C1 segment of cervical spinal cord (tissue), 14 donors: Measurements from ENCODE around the gene C6orf89.
"Not testable (repeated sequence)": the region's sequence is repeated elsewhere in the genome, so short reads cannot be mapped to it uniquely, and the experiment has no call there.

Experiments
- DNase-seq, 14 donors: peaks; one replicate each; lab custom pipeline; 2025; lab: John Stamatoyannopoulos, UW

Gene C6orf89

GRCh38 chr6:36924131-36924530 lies 38.4 kb downstream of the C6orf89 start:
- no peak for DNase-seq

- DNase-seq: no peak
Measured at GRCh38 chr6:36924778-36925374, 39.1 kb downstream of the C6orf89 start.

GRCh38 chr6:36925809-36926208 lies 40.1 kb downstream of the C6orf89 start:
- DNase-seq: no peak

DNA sequence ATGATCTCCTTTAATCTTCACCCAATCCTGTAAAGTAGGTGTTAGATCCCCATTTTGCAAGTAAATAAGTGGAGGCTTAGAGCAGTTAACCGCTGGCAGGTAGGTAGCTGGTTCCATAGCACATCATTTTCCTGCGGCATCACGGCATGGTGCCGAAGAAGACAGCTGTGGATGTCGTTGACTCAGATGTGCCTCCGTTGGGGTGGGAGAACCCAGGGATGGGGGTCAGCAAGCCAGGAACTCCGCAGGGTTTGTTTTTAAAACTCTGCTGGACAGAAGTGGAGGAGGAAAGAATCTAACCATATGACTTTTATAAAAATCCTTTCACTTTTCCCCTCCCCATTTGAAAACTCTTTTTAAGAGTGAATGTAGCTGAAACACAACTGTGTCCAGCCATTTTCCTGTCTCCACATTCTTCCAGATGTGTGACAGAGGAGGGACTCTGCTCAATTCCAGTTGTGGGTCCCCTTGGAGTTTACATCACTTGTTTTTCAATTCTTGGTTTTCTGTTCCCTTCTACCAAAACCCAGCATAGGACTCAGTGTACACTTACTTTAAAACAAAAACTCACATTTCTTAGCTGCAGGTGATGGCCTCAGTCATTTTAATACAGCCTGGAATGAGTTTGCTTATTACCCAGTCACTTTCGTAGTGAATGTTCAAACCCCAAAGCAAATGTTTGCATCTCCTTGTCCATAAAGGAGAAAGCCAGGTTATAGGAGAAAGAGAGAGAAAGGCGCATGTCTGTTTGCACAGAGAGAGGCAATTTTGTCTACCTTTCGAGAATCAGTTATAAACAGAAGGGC lies 41.2 kb downstream of the C6orf89 start:
- DNase-seq: no peak

GRCh38 chr6:36927691-36928546 lies 42.2 kb downstream of the C6orf89 start:
- DNase-seq: peak in 1 of 14 donors; percentile 30

DNA sequence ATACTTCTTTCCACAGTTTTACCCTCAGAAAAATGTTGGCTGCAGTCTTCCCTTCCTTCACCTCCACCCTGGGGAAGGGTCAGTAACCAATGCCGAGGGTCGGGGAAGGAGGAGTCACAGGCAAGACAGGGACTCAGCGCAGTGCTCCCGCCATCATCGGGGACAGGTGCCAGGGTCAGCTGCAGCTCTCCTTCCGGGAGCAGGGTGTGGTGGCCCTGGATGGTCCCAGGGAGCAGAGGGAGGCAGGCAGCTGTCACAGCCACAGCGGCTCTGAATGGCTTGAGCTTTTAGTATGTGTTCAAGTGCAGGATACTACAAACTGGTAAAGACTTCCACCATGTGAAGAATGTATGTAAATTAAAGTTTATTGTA lies 42.8 kb downstream of the C6orf89 start:
- no peak for DNase-seq

DNA sequence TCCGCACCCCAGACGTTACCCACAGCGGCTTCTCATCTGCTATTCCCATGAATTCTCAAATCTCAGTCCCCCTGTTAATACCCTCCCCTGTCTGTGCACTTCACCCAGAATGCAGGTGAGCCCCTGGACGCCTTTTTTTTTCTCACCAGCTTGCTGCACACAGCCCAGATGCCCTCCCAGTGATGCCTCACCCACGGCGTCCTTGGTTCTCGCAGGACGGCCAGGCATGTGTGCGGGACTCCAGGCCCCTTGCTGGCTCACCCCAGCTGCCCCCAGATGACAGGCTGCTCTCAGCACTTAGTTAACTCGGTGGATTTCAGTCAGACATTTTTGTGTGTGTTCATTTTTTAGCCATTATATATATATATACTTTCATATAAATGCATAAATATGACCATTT lies 43.4 kb downstream of the C6orf89 start:
- no peak for DNase-seq

- DNase-seq: no peak
Measured at GRCh38 chr6:36929607-36930006, 43.9 kb downstream of the C6orf89 start.

DNA sequence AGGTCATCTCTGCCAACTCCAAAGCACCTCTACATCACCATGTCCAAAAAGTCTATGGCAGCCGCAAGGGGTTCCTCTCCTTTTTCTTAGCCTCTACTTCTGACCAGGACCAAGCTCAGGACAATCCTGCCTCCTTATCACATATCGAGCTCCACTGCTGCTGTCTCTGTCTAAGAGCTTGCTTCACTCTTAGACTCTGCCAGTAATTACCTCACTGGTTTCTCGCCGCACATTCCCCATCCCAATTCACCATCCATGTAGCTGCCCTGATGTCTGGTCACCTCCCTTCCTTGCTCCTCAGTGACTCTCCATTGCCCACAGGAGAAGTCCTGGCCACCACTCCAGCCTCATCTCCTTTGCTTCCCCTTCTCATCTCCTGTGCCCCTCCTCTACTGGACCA lies 44.7 kb downstream of the C6orf89 start:
- no peak for DNase-seq

DNA sequence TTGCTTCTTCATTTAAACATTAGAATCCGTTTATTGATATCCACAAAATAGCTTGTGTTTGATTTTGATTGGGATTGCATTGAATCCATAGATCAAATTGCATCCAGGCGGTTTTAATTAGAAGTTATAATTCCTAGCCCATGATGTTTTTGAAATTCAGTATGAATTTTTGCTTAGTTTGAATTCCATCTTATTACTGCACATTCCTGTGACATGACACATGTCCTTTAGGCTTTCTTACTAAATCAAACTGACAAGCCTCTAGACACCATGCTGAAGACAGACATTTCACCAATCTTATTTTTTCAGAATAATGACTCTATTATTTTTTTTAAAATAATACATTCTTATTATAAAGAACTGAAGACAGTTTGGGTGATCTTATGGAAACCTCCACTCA lies 47.4 kb downstream of the C6orf89 start:
- no peak for DNase-seq

- DNase-seq: no peak
Measured at GRCh38 chr6:36933519-36933918, 47.8 kb downstream of the C6orf89 start.

- DNase-seq: no peak
Measured at GRCh38 chr6:36934901-36935300, 49.1 kb downstream of the C6orf89 start.

- no peak for DNase-seq
Measured at GRCh38 chr6:36936824-36937223, 51.1 kb downstream of the C6orf89 start.

GRCh38 chr6:36937896-36938295 lies 52.1 kb downstream of the C6orf89 start:
- DNase-seq: no peak

GRCh38 chr6:36938536-36938935 lies 52.8 kb downstream of the C6orf89 start:
- DNase-seq: no peak

- not testable (repeated sequence) for DNase-seq
Measured at GRCh38 chr6:36939005-36939404, 53.3 kb downstream of the C6orf89 start.

DNA sequence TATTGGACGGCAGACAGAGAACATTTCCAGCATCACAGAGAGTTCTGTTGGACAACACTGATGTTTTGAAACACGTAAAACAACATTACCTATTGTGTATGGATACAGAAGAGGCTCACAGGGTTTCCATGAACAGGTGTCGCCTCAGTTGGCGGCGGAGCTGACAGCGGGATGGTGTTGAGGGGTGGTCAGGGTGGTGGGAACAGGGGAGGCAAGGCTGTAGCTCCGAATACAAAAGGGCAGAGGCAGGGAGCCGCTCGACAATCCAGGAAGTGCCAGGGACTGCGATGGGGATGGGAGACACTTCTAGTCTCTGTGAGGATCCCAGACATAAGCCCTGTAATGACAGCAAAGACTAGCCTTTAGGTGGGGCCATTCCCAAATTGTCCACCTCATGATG lies 54.3 kb downstream of the C6orf89 start:
- DNase-seq: no peak

GRCh38 chr6:36941561-36941960 lies 55.8 kb downstream of the C6orf89 start:
- not testable (repeated sequence) for DNase-seq

DNA sequence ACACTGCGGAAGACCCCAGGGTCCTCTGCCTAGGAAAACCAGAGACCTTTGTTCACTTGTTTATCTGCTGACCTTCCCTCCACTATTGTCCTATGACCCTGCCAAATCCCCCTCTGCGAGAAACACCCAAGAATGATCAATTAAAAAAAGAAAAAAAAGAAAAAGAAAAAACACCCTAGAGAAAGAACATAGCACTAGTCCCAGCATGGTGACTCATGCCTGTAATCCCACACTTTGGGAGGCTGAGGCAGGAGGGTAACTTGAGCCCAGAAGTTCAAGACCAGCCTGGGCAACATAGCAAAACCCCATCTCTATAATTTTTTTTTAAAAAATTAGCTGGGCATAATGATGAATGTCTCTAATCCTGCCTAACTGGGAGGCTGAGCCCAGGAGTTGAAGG lies 56.6 kb downstream of the C6orf89 start:
- not testable (repeated sequence) for DNase-seq

DNA sequence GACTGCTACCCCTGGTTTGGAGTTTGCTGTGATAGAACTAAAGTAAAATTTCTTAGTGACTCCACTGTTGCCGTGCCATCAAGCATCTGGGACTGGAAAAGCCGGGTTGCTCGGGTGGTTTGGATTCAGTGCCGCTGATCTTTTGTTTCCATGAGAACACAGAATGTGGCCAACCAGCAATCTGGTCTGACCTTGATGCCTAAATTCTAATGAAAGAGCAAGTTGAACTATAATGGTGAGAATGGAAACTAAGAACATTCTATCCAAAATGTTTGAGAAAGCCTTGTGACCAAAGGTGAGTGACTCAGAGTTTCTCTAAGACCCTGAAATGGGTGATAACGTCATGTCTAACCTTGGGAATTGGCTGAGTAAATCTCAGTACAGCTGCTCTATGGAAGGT lies 58.9 kb downstream of the C6orf89 start:
- no peak for DNase-seq

DNA sequence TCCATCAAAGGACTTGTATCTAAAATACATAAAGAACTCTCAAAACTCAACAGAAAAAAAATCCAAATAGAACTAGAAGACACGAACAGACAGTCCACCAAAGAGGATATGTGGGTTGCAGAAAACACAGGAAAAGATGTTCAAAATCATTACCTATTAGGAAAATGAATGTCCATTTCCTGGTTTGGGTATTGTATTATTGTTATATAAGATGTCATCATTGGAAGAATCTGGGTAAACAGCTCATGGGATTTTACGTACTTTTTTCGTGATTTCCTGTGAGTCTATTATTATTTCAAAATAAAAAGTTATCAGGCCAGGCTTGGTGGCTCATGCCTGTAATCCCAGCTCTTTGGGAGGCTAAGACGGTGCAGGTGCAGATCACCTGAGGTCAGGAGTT lies 59.5 kb downstream of the C6orf89 start:
- no peak for DNase-seq

DNA sequence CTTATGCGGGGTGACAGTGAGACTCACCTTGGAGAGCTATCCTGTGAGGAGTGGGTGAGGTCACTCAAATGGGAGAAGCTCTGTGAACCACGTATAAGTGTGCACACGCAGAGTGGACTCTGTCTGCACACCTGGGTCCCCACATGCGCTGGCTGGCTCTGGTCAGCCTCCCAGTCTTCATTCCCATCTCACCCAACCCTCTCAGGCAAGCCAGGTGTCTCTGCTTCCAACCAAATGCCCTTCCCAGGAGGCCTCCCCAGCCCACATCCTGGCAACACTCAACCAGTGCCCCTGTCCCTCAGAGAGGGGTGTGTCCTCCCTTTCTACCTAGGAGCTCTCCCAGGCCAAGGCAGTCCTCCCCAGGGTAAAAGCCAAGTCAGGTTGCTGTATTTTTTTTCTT lies 60.8 kb downstream of the C6orf89 start:
- no peak for DNase-seq
